ENCODE results near the gene SNRPE. TPM values are rescaled to one million over a fixed set of nuclear protein-coding genes. Genes with fewer than 3 reads are reported as not detected.

SNRPE gene
- polyA plus RNA-seq, 5 donors = 239 to 362 (median 285) TPM

Other genes with a start within 250 kb of the SNRPE start
- 100 to 1,000 TPM in 4 of 5 donors, 10 to 100 TPM in 1; 86.2 to 133 (median 111) TPM for gene ATP2B4, start 234.8 kb upstream of the SNRPE start, polyA plus RNA-seq (ENCODE audit: insufficient read depth in 1 of 5, insufficient read length in 5 of 5, low replicate concordance in 1 of 5)
- under 1 TPM; 0.21 to 0.31 (median 0.28) TPM for gene LAX1, start 96.4 kb upstream of the SNRPE start, polyA plus RNA-seq (ENCODE audit: insufficient read depth in 1 of 5, insufficient read length in 5 of 5, low replicate concordance in 1 of 5)
- 10 to 100 TPM in 4 of 5 donors, 1 to 10 TPM in 1; 10.0 to 29.7 (median 17.9) TPM for gene ZBED6, start 66.0 kb upstream of the SNRPE start, polyA plus RNA-seq (ENCODE audit: insufficient read depth in 1 of 5, insufficient read length in 5 of 5, low replicate concordance in 1 of 5)
- gene ZC3H11A, start 66.0 kb upstream of the SNRPE start, polyA plus RNA-seq (ENCODE audit: insufficient read depth in 1 of 5, insufficient read length in 5 of 5, low replicate concordance in 1 of 5) = 100 to 1,000 TPM; 123 to 169 (median 153) TPM
- gene SOX13, start 211.5 kb downstream of the SNRPE start, polyA plus RNA-seq (ENCODE audit: insufficient read depth in 1 of 5, insufficient read length in 5 of 5, low replicate concordance in 1 of 5) = 10 to 100 TPM; 41.0 to 58.0 (median 51.8) TPM

Data from right lung (tissue), 5 donors.